Heart right ventricle (tissue), 16 donors: ENCODE data around the gene CGB2. TPM values are rescaled to one million over a fixed set of nuclear protein-coding genes. Genes with fewer than 3 reads are reported as not detected.
A peak's percentile ranks its signal among the peaks of the same experiment; 100 is the strongest.
"Not testable (repeated sequence)": the region's sequence is repeated elsewhere in the genome, so short reads cannot be mapped to it uniquely, and the experiment has no call there.

Experiments
- ATAC-seq, 8 donors: fragments of 200-7000 bp; cut with Tn5 transposase; one replicate each; pipeline ENCODE4 v1.9.1; 2020; ENCODE audit warnings: mild to moderate bottlenecking in 8 of 8, moderate library complexity in 8 of 8, moderate number of reproducible peaks in 1 of 8
- DNase-seq, 2 donors: peaks; one replicate each; pipeline ENCODE4 v3.0.0-alpha.2; 2020
- H3K27ac ChIP-seq, 10 donors: fragments of 200-600 bp; sonication (generic) in 2 of 10; one replicate each; pipeline versions ENCODE4 v1.5.0 to v1.8.0; 2020 to 2022; ENCODE audit warnings: mild to moderate bottlenecking in 3 of 10
- H3K27me3 ChIP-seq, 7 donors: fragments of 200-600 bp; one replicate each; pipeline ENCODE4 v1.8.0; 2021 to 2022; ENCODE audit warnings: mild to moderate bottlenecking in 2 of 7
- H3K36me3 ChIP-seq, 9 donors: fragments of 200-600 bp; sonication (generic) in 1 of 9; one replicate each; pipeline versions ENCODE4 v1.5.0 to v1.8.0; 2020 to 2022; ENCODE audit warnings: mild to moderate bottlenecking in 2 of 9
- H3K4me1 ChIP-seq, 9 donors: fragments of 200-600 bp; sonication (generic) in 1 of 9; one replicate each; pipeline versions ENCODE4 v1.5.0 to v1.8.0; 2020 to 2022; ENCODE audit warnings: mild to moderate bottlenecking in 4 of 9
- H3K4me3 ChIP-seq, 10 donors: fragments of 200-600 bp; sonication (generic) in 2 of 10; one replicate each; pipeline versions ENCODE4 v1.5.0 to v1.8.0; 2020 to 2022; ENCODE audit warnings: mild to moderate bottlenecking in 7 of 10, moderate library complexity in 2 of 10
- H3K9me3 ChIP-seq, 11 donors: fragments of 200-600 bp in 10 of 11; sonication (generic) in 2 of 11; one replicate each; pipeline versions ENCODE4 v1.5.0 to v1.8.0; 2013 to 2022; ENCODE audit warnings: mild to moderate bottlenecking in 2 of 11, control low read depth in 1 of 11, moderate library complexity in 1 of 11
- WGBS, 2 donors: extraction: QIAGEN DNeasy Blood & Tissue Kit; methylation state at CpG; one replicate each; pipeline ENCODE4 v1.1.7; 2013; ENCODE audit warnings: inconsistent platforms in 1 of 2; 5-methylcytosine and 5-hydroxymethylcytosine counted together
- intact Hi-C, 10 donors: fragments of 100-400 bp; cut with DNase I; formaldehyde crosslinking; loops; one replicate each; pipeline versions ENCODE4 v1.11.1 to v1.14.2; 2022
- polyA plus RNA-seq, 2 donors: library from polyadenylated mRNA; stranded (reverse); fragments of 200-250 nt; gene quantifications; one replicate each; pipeline ENCODE4 v1.2.3, GENCODE V29; 2013
- total RNA-seq, 10 donors: library from RNA; stranded (reverse); fragmentation: NEBNext Ultra II Directional in 3 of 10; extraction: Animal tissue kit (Norgen Biotek cat#: 25700) in 3 of 10; gene quantifications; one replicate each; pipeline versions ENCODE4 v1.2.1 to v1.2.4, GENCODE V29; 2021 to 2023
- TF ChIP-seq, protein P1 (sequence below), 9 donors: fragments of 200-600 bp; sonication (generic) in 2 of 9; IDR thresholded peaks; one replicate each; pipeline versions ENCODE4 v1.5.0 to v1.8.0; 2021 to 2022; ENCODE audit warnings: antibody characterized with exemption in 9 of 9, mild to moderate bottlenecking in 5 of 9, moderate library complexity in 1 of 9
- donor health status: Arrhythmogenic right ventricular cardiomyopathy.
- donor health status: ischemic (EF 13 %, LVEDD 7.1; RV severe dilation, severe dysfunction).
- donor health status: healthy with polysubstance abuse.
- donor health status: DM: no; HTN: yes; CAD: no.
- donor health status: DM: no; HTN: no; CAD: no.
- donor health status: ischemic (EF 25% LVEDD 6.9; RV normal size, moderate dysfunction).
- donor health status: ischemic (EF 25% LVEDD 5.7; RV mildly dilated, moderate dysfunction).
- donor health status: healthy.
- donor health status: DM: yes; HTN: yes; CAD: no.
- donor health status: Ischemic cardiomyopathy.
- donor health status: ischemic (EF 35%, LVEDD 5.7; RV mildly dilated, moderate dysfunction).
- donor health status: nonischemic (EF 11% LVEDD 7.7; RV severe dilation, severe dysfunction).
- donor health status: DM: yes; HTN: yes; CAD: no.
- donor health status: PGD.
- donor health status: ischemic (EF 29% LVEDD 5.4; RV normal size, mild dysfunction).
- donor health status: nonischemic (EF 23%, LVEDD 6.1; RV moderate dilation, normal function).

Gene CGB2
- total and polyA plus RNA-seq, 12 donors = not detected

GRCh38 chr19:49025599-49025998, 6.1 kb upstream of the CGB2 start:
- H3K36me3 ChIP-seq, H3K9me3 ChIP-seq, H3K4me1 ChIP-seq, H3K4me3 ChIP-seq, DNase-seq, intact Hi-C loops, H3K27ac ChIP-seq, ATAC-seq, H3K27me3 ChIP-seq: not testable (repeated sequence)
- 73 to 74% methylated on average over 22 to 23 of the region's 23 CpGs for WGBS, 2 donors

- H3K9me3 ChIP-seq, intact Hi-C loops, H3K36me3 ChIP-seq, H3K27me3 ChIP-seq, DNase-seq, H3K27ac ChIP-seq, ATAC-seq, H3K4me3 ChIP-seq, H3K4me1 ChIP-seq: not testable (repeated sequence)
- 83 to 89% methylated on average over 3 to 8 of the region's 9 CpGs for WGBS, 2 donors
Measured at GRCh38 chr19:49028686-49029085, 3.0 kb upstream of the CGB2 start.

DNA sequence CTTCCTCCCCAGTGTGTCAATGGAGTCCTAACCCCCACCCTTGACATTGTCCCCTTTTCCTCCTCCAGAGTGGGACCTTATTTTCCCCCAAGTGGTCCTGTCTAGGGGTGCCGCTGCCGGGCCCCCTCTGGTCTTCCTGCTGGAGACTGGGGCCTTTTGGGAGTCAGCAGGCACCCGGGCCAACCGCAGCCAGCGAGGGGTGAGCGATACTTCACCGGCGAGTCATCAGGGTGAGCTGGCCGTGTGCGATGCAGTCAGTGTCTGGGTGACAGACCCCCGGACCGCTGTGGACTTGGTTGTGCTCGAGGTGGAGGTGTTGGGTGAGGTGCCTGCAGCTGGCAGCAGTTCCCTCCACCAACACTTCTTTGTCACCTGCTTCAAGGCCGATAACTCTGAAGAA, 1.9 kb upstream of the CGB2 start:
- H3K27ac ChIP-seq, ATAC-seq, H3K9me3 ChIP-seq, H3K4me3 ChIP-seq, DNase-seq, H3K4me1 ChIP-seq, H3K36me3 ChIP-seq, H3K27me3 ChIP-seq, intact Hi-C loops: not testable (repeated sequence)
- WGBS, 2 donors = 80 to 81% methylated on average over 14 of the region's 14 CpGs

DNA sequence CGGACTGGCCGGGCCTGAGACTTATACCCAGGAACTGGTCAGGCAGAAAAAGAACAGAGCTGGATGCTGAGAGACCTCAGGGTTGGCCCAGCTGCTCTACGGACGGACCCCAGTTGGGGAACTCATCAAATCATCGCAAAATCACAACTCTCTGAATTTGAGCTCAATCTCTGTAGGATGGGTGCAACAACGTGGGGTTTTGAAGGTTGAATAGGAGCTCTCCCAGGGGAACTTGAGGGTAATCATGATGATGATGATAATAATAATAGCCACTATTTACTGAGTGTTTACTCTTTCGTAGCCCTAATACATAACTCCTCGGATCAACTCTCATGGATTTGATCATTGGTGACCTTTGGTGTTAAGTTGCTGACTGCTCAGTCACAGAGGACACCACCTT, 1.4 kb upstream of the CGB2 start:
- ATAC-seq = not testable (repeated sequence)

DNA sequence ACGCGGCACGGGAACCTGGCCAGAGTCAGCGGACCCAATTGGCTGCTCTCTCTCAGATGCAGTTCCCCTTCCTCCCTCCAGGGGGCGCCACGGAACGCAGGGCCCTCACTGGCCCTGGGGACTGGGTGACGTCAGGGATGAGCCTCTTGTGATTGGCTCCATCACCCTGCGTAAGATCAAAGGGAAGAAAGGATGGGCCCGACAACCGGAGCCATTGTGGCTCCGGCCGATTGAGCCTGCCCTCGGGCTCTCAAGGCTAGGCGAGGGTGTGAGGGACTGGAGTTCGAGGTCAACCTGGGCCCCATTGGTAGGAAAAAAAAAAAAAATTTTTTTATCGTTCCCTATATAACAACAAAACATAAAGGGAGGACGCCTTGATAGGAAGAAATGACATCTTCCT, 5.1 kb downstream of the CGB2 start, which contains the start of gene CGB1:
CGB1 (minus strand) TSS at position 81 of the 400 bp plus-strand sequence. CDS start 184 bp downstream, outside the sequence.
- H3K9me3 ChIP-seq, H3K27ac ChIP-seq, intact Hi-C loops, H3K4me3 ChIP-seq, ATAC-seq, H3K27me3 ChIP-seq, H3K36me3 ChIP-seq, DNase-seq, H3K4me1 ChIP-seq: not testable (repeated sequence)
- TF ChIP-seq, protein P1, sequence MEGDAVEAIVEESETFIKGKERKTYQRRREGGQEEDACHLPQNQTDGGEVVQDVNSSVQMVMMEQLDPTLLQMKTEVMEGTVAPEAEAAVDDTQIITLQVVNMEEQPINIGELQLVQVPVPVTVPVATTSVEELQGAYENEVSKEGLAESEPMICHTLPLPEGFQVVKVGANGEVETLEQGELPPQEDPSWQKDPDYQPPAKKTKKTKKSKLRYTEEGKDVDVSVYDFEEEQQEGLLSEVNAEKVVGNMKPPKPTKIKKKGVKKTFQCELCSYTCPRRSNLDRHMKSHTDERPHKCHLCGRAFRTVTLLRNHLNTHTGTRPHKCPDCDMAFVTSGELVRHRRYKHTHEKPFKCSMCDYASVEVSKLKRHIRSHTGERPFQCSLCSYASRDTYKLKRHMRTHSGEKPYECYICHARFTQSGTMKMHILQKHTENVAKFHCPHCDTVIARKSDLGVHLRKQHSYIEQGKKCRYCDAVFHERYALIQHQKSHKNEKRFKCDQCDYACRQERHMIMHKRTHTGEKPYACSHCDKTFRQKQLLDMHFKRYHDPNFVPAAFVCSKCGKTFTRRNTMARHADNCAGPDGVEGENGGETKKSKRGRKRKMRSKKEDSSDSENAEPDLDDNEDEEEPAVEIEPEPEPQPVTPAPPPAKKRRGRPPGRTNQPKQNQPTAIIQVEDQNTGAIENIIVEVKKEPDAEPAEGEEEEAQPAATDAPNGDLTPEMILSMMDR (IDR thresholded peaks at IDR 0.05) = peak in 7 of 9 donors; percentile 6 to 36 (median 22)
- WGBS, 2 donors = 43 to 50% methylated on average over 17 to 18 of the region's 18 CpGs

More for the DNA sequence above, 1.4 kb upstream of the CGB2 start:
- H3K27me3 ChIP-seq, H3K4me3 ChIP-seq, H3K27ac ChIP-seq, H3K9me3 ChIP-seq, H3K36me3 ChIP-seq, intact Hi-C loops, H3K4me1 ChIP-seq, DNase-seq: not testable (repeated sequence)
- WGBS, 2 donors = 84 to 97% methylated on average over 5 to 6 of the region's 8 CpGs

GRCh38 chr19:49038111-49038510, 6.4 kb downstream of the CGB2 start:
- intact Hi-C loops, H3K36me3 ChIP-seq, ATAC-seq, DNase-seq, H3K4me3 ChIP-seq, H3K27ac ChIP-seq, H3K4me1 ChIP-seq, H3K9me3 ChIP-seq, H3K27me3 ChIP-seq: not testable (repeated sequence)
- WGBS, 2 donors = 92 to 94% methylated on average over 6 of the region's 8 CpGs

GRCh38 chr19:49038557-49039276, 7.0 kb downstream of the CGB2 start:
- WGBS, 2 donors = 84% methylated on average over 26 of the region's 26 CpGs
- H3K36me3 ChIP-seq, intact Hi-C loops: not testable (repeated sequence)

GRCh38 chr19:49039736-49040135, 8.0 kb downstream of the CGB2 start:
- H3K36me3 ChIP-seq = not testable (repeated sequence)
- WGBS, 2 donors = 60 to 79% methylated on average over 9 of the region's 9 CpGs

More at GRCh38 chr19:49038557-49039276, 7.0 kb downstream of the CGB2 start:
- H3K9me3 ChIP-seq, ATAC-seq, H3K27me3 ChIP-seq, H3K27ac ChIP-seq, H3K4me3 ChIP-seq, DNase-seq, H3K4me1 ChIP-seq: not testable (repeated sequence)

More at GRCh38 chr19:49039736-49040135, 8.0 kb downstream of the CGB2 start:
- H3K27me3 ChIP-seq, H3K4me1 ChIP-seq, ATAC-seq, DNase-seq, H3K4me3 ChIP-seq, H3K27ac ChIP-seq, intact Hi-C loops, H3K9me3 ChIP-seq: not testable (repeated sequence)
